MM.1S (cell line): ENCODE results near the gene LEF1.

Experiments
- DNase-seq: peaks from one replicate; pipeline ENCODE4 v3.0.0-alpha.2; 2015
- H2AFZ ChIP-seq: fragments of 300-600 bp; sonication (generic); 2 replicates; pipeline ENCODE4 v1.6.0; 2016; ENCODE audit warnings: antibody characterized with exemption, low read length
- H3F3A ChIP-seq: fragments of 300-600 bp; sonication (generic); 2 replicates; pipeline ENCODE4 v1.6.1; 2016; ENCODE audit warnings: mild to moderate bottlenecking, antibody characterized with exemption, low read length, moderate library complexity, mixed read lengths; ENCODE audit not compliant: insufficient read depth
- H3K27ac ChIP-seq: fragments of 300-600 bp; sonication (generic); 2 replicates; pipeline ENCODE4 v1.5.1; 2016; ENCODE audit warnings: mild to moderate bottlenecking, low read length
- H3K27me3 ChIP-seq: fragments of 300-600 bp; sonication (generic); replicated peaks from 2 replicates; pipeline ENCODE4 v1.6.0; 2016; ENCODE audit warnings: low read length; ENCODE audit not compliant: insufficient read depth
- H3K36me3 ChIP-seq: fragments of 300-600 bp; sonication (generic); replicated peaks from 2 replicates; pipeline ENCODE4 v1.6.1; 2016; ENCODE audit warnings: mild to moderate bottlenecking, low read length, mixed read lengths; ENCODE audit not compliant: insufficient read depth
- H3K4me1 ChIP-seq: fragments of 300-600 bp; sonication (generic); 2 replicates; pipeline ENCODE4 v1.6.1; 2016; ENCODE audit warnings: low read length, mixed read lengths
- H3K4me2 ChIP-seq: fragments of 300-600 bp; sonication (generic); 2 replicates; pipeline ENCODE4 v1.6.0; 2016; ENCODE audit warnings: low read depth, low read length
- H3K4me3 ChIP-seq: fragments of 300-600 bp; sonication (generic); 2 replicates; pipeline ENCODE4 v1.5.1; 2016; ENCODE audit warnings: low read length, mixed read lengths
- H3K79me2 ChIP-seq: fragments of 300-600 bp; sonication (generic); 2 replicates; pipeline ENCODE4 v1.6.1; 2016; ENCODE audit warnings: mixed run types, low read length, mixed read lengths
- H3K9ac ChIP-seq: fragments of 300-600 bp; sonication (generic); 2 replicates; pipeline ENCODE4 v1.6.1; 2016; ENCODE audit warnings: low read length, mixed read lengths
- H3K9me2 ChIP-seq: fragments of 300-600 bp; sonication (generic); replicated peaks from 2 replicates; pipeline ENCODE4 v1.6.1; 2016; ENCODE audit warnings: mild to moderate bottlenecking, low read length, mixed read lengths; ENCODE audit not compliant: insufficient read depth
- H3K9me3 ChIP-seq: fragments of 300-600 bp; sonication (generic); replicated peaks from 2 replicates; pipeline ENCODE4 v1.6.1; 2016; ENCODE audit warnings: mild to moderate bottlenecking, low read length, mixed read lengths; ENCODE audit not compliant: insufficient read depth
- H4K20me1 ChIP-seq: fragments of 300-600 bp; sonication (generic); 2 replicates; pipeline ENCODE4 v1.6.1; 2016; ENCODE audit warnings: mild to moderate bottlenecking, low read length, moderate library complexity, mixed read lengths; ENCODE audit not compliant: insufficient read depth
- EZH2 ChIP-seq: fragments of 300-600 bp; sonication (generic); optimal IDR thresholded peaks from 2 replicates; pipeline ENCODE3; 2017; ENCODE audit warnings: low read depth, mild to moderate bottlenecking, antibody characterized with exemption, low read length, mixed read lengths
- EZH2phosphoT487 ChIP-seq: fragments of 300-600 bp; sonication (generic); IDR thresholded peaks from 2 replicates; pipeline ENCODE4 v1.6.1; 2018; ENCODE audit warnings: antibody characterized with exemption, low read length
- TF ChIP-seq, protein P1 (sequence below): fragments of 300-600 bp; sonication (generic); IDR thresholded peaks from 2 replicates; pipeline ENCODE4 v1.5.1; 2016; ENCODE audit warnings: antibody characterized with exemption, low read length, mixed read lengths

The LEF1 gene

DNA sequence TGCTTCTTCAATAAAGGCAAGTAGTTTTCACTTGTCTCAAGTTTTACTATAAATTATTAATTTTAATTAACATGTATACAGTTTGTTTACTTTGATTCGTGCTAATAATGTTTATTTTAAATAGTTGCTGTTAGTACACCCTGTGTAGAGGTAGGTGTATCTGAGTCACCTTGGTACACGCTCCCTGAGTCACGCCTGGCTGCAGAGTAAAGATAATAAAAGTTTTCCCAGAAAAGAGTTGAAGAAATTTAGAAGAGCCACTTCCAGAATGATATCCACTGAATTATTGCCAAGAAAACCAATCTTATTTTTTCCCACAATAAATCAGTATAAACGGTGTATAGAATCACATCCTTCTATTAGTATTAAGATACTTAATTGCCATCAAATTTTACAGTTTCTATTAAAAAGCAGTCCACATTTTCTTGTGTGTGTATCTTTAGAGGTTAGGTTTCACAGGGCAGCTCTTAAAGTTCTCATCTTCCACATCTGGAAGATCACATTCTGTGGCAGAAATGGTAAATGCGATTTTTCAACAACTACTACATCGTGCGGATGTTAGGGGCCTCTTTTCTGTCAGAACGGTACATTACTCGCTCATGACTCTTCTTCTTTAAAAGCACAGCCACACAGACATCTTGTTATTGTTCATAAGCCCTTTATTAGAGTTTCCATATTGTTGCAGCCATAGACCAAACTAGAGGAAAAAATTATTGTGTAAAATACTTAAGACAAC is 123.6 kb downstream of the LEF1 start:
- H3K79me2 ChIP-seq: no peaks in the 10 kb centered on the region; the same call in 1 of the 2 replicates
- H4K20me1 ChIP-seq: no peaks in the 10 kb centered on the region
- no peak for DNase-seq
- no peak overlapping the region for H3K27ac ChIP-seq
- no peak overlapping the region for H2AFZ ChIP-seq
- H3K9ac ChIP-seq: no peak overlapping the region
- H3K4me3 ChIP-seq: no peak overlapping the region
- no peaks in the 10 kb centered on the region for H3K4me1 ChIP-seq
- H3K9me2 ChIP-seq: no peaks in the 10 kb centered on the region
- no peaks in the 10 kb centered on the region for H3K9me3 ChIP-seq
- TF ChIP-seq EZH2 (no peak), EZH2phosphoT487 (no peak)
- TF ChIP-seq, protein P1, sequence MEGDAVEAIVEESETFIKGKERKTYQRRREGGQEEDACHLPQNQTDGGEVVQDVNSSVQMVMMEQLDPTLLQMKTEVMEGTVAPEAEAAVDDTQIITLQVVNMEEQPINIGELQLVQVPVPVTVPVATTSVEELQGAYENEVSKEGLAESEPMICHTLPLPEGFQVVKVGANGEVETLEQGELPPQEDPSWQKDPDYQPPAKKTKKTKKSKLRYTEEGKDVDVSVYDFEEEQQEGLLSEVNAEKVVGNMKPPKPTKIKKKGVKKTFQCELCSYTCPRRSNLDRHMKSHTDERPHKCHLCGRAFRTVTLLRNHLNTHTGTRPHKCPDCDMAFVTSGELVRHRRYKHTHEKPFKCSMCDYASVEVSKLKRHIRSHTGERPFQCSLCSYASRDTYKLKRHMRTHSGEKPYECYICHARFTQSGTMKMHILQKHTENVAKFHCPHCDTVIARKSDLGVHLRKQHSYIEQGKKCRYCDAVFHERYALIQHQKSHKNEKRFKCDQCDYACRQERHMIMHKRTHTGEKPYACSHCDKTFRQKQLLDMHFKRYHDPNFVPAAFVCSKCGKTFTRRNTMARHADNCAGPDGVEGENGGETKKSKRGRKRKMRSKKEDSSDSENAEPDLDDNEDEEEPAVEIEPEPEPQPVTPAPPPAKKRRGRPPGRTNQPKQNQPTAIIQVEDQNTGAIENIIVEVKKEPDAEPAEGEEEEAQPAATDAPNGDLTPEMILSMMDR: no peak
- no peaks in the 10 kb centered on the region for H3F3A ChIP-seq
- H3K36me3 ChIP-seq: 0 out of 2 replicates have a peak, but pooled peaks cover 4% of the 10 kb centered on the region
- no peaks in the 10 kb centered on the region for H3K27me3 ChIP-seq
- H3K4me2 ChIP-seq: no peak overlapping the region

DNA sequence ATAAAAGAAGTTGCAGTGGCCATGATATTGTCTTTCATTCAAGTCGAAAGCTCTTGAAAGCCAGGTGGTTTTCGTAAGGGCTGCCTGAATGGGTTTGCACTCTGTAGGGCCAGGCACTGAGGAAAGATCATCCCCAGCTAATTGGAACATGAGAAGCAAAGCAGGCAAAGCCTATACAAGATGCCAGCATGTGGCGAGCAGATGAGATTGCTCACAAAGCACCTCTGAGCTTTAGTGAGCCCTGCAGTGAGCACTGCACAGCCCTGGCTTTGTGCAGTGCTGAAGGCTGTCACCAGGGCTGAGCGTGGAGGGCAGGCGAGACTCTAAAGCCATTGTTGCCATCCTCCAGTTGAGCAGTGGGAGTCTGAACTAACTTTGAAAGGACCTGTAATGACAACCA is 125.2 kb downstream of the LEF1 start:
- no peak overlapping the region for H3K27ac ChIP-seq
- H3F3A ChIP-seq: no peaks in the 10 kb centered on the region
- TF ChIP-seq EZH2 (no peak), EZH2phosphoT487 (no peak)
- TF ChIP-seq, protein P1: no peak
- H3K9me3 ChIP-seq: no peaks in the 10 kb centered on the region
- H4K20me1 ChIP-seq: no peaks in the 10 kb centered on the region
- 0 out of 2 replicates have a peak, but pooled peaks cover 4% of the 10 kb centered on the region for H3K36me3 ChIP-seq
- DNase-seq: no peak
- no peaks in the 10 kb centered on the region for H3K9me2 ChIP-seq
- H3K4me2 ChIP-seq: no peak overlapping the region
- no peak overlapping the region for H2AFZ ChIP-seq
- H3K27me3 ChIP-seq: no peaks in the 10 kb centered on the region
- no peak overlapping the region for H3K4me3 ChIP-seq
- no peaks in the 10 kb centered on the region; the same call in 1 of the 2 replicates for H3K79me2 ChIP-seq
- peaks cover 9% of the 10 kb centered on the region; the same call in 1 of the 2 replicates for H3K4me1 ChIP-seq
- H3K9ac ChIP-seq: no peak overlapping the region

DNA sequence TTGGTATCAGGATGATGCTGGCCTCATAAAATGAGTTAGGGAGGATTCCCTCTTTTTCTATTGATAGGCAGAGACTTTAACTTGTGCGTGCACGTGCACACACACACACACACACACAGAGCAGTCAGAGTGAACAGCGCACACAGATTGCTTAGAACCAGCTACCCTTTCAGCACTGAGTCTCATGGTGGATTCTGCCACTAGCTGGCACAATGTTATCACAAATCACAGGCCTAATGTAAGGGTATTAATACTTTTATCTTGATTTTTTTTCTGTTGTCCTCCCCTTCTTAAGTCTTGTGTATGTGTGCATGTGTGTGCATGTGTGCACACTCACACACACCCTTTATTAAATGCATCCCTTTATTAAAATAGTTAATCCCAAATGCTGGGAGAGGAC is 125.8 kb downstream of the LEF1 start:
- H3K9ac ChIP-seq: no peak overlapping the region
- 0 out of 2 replicates have a peak, but pooled peaks cover 4% of the 10 kb centered on the region for H3K36me3 ChIP-seq
- H3K9me3 ChIP-seq: no peaks in the 10 kb centered on the region
- DNase-seq: no peak
- H3K4me3 ChIP-seq: no peak overlapping the region
- peaks cover 11% of the 10 kb centered on the region; the same call in 1 of the 2 replicates for H3K4me1 ChIP-seq
- no peaks in the 10 kb centered on the region for H3F3A ChIP-seq
- H3K79me2 ChIP-seq: no peaks in the 10 kb centered on the region; the same call in 1 of the 2 replicates
- no peak overlapping the region for H3K27ac ChIP-seq
- no peak for TF ChIP-seq EZH2
- TF ChIP-seq, protein P1: no peak
- no peak for TF ChIP-seq EZH2phosphoT487
- no peaks in the 10 kb centered on the region for H4K20me1 ChIP-seq
- H3K27me3 ChIP-seq: no peaks in the 10 kb centered on the region
- no peaks in the 10 kb centered on the region for H3K9me2 ChIP-seq
- H3K4me2 ChIP-seq: no peak overlapping the region
- no peak overlapping the region for H2AFZ ChIP-seq
